Gastrocnemius medialis (tissue), 4 donors: ENCODE measurements around the gene OR11H6.
"Not testable (repeated sequence)": the region's sequence is repeated elsewhere in the genome, so short reads cannot be mapped to it uniquely, and the experiment has no call there.

Source experiments
- CTCF ChIP-seq, 5 experiments: fragments of 450-650 bp in 3 of 5; fragments of 200-600 bp in 2 of 5; sonication (generic) in 2 of 5; IDR thresholded peaks in 4 of 5; conservative IDR thresholded peaks in 1 of 5; 1 replicate in 4 of 5; 2 replicates in 1 of 5; pipeline ENCODE4 v1.5.1; 2016 to 2019; ENCODE audit warnings: antibody characterized with exemption in 5 of 5, mild to moderate bottlenecking in 3 of 5, moderate library complexity in 3 of 5
- POLR2A ChIP-seq, 2 donors: fragments of 450-650 bp; IDR thresholded peaks; one replicate each; pipeline ENCODE4 v1.6.1; 2017; ENCODE audit warnings: antibody characterized with exemption in 2 of 2, mild to moderate bottlenecking in 2 of 2, moderate library complexity in 2 of 2

DNA sequence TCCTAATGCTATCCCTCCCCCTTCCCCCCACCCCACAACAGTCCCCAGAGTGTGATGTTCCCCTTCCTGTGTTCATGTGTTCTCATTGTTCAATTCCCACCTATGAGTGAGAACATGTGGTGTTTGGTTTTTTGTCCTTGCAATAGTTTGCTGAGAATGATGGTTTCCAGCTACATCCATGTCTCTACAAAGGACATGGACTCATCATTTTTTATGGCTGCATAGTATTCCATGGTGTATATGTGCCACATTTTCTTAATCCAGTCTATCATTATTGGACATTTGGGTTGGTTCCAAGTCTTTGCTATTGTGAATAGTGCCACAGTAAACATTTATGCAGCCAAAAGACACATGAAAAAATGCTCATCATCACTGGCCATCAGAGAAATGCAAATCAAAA is 49.3 kb upstream of the OR11H6 start:
- not testable (repeated sequence) for TF ChIP-seq POLR2A (IDR thresholded peaks at IDR 0.05); CTCF (IDR thresholded peaks at IDR 0.05 in 4 of 5, conservative IDR thresholded peaks at IDR 0.05 in 1 of 5)
